WERI-Rb-1 (cell line): Measurements from ENCODE around the gene HINT1.

ENCODE experiments used
- DNase-seq: peaks from one replicate; pipeline ENCODE4 v3.0.0-alpha.2; 2020
- H3K27ac ChIP-seq: fragments of 250-450 bp; sonication (Bioruptor Pico); 2 replicates; pipeline ENCODE4 v1.5.1; 2020; ENCODE audit warnings: mild to moderate bottlenecking, moderate library complexity
- H3K27me3 ChIP-seq: fragments of 250-450 bp; sonication (Bioruptor Pico); 2 replicates; pipeline ENCODE4 v1.5.1; 2021; ENCODE audit warnings: mild to moderate bottlenecking, low read depth, moderate library complexity; ENCODE audit not compliant: insufficient read depth, severe bottlenecking
- H3K36me3 ChIP-seq: fragments of 250-450 bp; sonication (Bioruptor Pico); 2 replicates; pipeline ENCODE4 v1.5.1; 2020; ENCODE audit warnings: mild to moderate bottlenecking, moderate library complexity
- H3K4me3 ChIP-seq: 2 replicates; pipeline ENCODE4 v1.5.1; 2011; ENCODE audit warnings: low read depth, mild to moderate bottlenecking, control low read depth, low read length
- H3K9me3 ChIP-seq: fragments of 250-450 bp; sonication (Bioruptor Pico); 2 replicates; pipeline ENCODE4 v1.5.1; 2021; ENCODE audit warnings: mild to moderate bottlenecking, moderate library complexity; ENCODE audit not compliant: severe bottlenecking
- CTCF ChIP-seq: IDR thresholded peaks from 2 replicates; pipeline ENCODE4 v1.5.1; 2011; ENCODE audit warnings: low read depth, mild to moderate bottlenecking, control low read depth, inconsistent platforms, low read length

HINT1 gene

DNA sequence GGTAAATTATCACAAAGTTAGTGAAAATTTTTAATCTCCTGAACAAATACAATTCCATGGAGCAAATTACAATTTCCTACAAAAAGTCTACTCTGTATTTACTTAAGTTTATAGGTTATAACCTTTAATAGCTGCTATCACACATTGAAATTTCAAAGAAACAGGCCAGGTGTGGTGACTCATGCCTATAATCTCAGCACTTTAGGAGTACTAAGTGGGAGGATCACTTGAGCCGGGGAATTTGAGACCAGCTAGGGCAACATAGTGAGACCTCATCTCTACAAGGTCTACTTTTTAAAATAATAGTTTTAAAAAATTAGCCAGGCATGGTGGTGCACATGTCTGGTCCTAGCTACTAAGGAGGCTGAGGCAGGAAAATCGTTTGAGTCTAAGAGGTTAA, 50.3 kb downstream of the HINT1 start:
- no peak for TF ChIP-seq CTCF
- Histone ChIP-seq H3K9me3 (no peaks in the 10 kb centered on the region), H3K36me3 (no peaks in the 10 kb centered on the region), H3K27ac (no peak overlapping the region), H3K27me3 (no peaks in the 10 kb centered on the region), H3K4me3 (no peak overlapping the region)
- no peak for DNase-seq

DNA sequence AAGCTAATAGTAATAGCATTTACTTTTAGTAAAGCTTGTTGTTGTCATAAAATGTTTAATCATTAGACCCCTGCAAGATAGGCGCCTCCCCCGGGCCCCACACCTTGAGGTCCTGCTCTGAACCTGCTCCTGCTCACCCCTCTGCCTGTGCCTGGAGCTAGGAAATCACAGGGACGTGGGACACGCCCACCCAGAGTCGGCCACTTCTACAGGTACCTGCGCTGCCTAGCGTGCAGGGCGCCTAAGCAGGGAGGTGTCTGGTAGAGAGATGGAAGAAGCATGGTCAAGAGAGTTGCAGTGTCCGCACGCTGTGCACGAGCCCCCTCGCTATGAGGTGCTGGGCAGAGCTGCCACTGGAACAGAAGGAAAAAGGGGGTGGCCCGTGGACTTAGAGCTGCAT, 52.6 kb downstream of the HINT1 start:
- Histone ChIP-seq H3K36me3 (no peaks in the 10 kb centered on the region), H3K27ac (no peak overlapping the region), H3K9me3 (no peaks in the 10 kb centered on the region), H3K4me3 (no peak overlapping the region), H3K27me3 (no peaks in the 10 kb centered on the region)
- DNase-seq = no peak
- no peak for TF ChIP-seq CTCF

DNA sequence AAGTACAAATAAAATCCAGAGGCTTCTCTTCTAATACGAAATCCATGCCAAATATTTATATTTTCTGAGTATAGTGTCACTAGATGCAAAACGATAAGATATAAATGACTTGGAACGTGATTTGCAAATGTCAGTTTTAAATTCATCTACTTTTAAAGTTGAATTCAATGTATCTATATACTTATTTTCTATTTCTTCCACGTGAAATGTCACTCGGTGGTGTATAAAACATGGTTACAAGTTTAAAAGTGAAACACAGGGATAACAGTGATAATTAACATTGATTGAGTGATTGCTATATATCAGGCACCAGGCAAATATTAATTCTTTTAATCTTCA, 54.8 kb downstream of the HINT1 start:
- no peaks in the 10 kb centered on the region for H3K9me3 ChIP-seq
- no peak overlapping the region for H3K4me3 ChIP-seq
- H3K27ac ChIP-seq = no peak overlapping the region
- H3K27me3 ChIP-seq = no peaks in the 10 kb centered on the region
- TF ChIP-seq CTCF = no peak
- no peak for DNase-seq
- H3K36me3 ChIP-seq = no peaks in the 10 kb centered on the region

DNA sequence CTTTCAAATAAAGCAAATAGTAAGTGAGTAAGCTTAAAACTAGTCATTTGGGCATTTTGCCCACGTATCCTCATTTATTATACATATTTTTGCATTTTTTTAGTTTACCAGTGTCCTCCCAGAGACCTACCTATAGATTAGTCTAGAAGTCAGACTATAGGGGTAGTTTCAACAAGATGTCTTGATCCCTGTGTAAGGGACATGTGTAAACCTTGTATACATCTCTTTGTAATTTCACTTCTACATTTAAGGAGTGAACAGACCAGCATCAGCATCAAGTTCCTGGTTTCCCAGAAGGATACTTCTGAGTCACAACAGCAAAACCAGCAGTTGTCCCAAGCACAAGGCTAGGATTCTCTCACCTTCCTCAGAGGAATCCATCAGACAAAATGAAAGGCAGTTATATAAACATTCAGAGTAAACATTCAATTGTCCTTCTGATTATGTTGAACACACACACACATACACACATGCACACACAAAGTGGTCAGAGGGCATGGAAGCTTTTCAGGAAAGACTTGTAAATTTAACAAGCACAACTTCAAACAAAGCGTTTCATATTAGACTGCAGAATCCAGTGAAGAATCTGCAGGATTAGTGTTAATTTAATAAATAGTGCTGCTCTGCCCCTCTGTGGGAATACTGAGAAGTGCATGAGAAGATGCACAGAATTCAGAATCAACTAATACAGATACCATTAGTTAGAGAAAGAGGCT, 55.4 kb downstream of the HINT1 start:
- Histone ChIP-seq H3K36me3 (no peaks in the 10 kb centered on the region), H3K27ac (no peak overlapping the region), H3K4me3 (no peak overlapping the region), H3K27me3 (no peaks in the 10 kb centered on the region), H3K9me3 (no peaks in the 10 kb centered on the region)
- peak; percentile 38; the same call in 1 of the 2 replicates for TF ChIP-seq CTCF
- DNase-seq = peak; percentile 28
